ENCODE measurements around the gene SNX17. TPM values are rescaled to one million over a fixed set of nuclear protein-coding genes. Genes with fewer than 3 reads are reported as not detected.

Gene SNX17
- total and polyA plus RNA-seq, 2 of the 13 experiments (the other 11 are each of a cell fraction or from before 2014, with no cell fraction given) = 75.0 to 109 TPM

GRCh38 chr2:27409321-27410073 lies 39.1 kb downstream of the SNX17 start, which contains the start of gene PPM1G (continued):
- no peak for TF ChIP-seq CSRNP2 (CRISPR knock-in tag; conservative IDR thresholded peaks at IDR 0.05; ENCODE audit: low read depth)
- peak; percentile 81; the same call in 1 of the 2 replicates for TF ChIP-seq ZNF616 (CRISPR knock-in tag; IDR thresholded peaks at IDR 0.05; ENCODE audit: low read depth)
- TF ChIP-seq SIN3A (IDR thresholded peaks at IDR 0.05; ENCODE audit: borderline replicate concordance, low read depth, low read length) = peak; percentile 88
- peak; percentile 21; the same call in 1 of the 2 replicates for TF ChIP-seq FLYWCH1 (CRISPR knock-in tag; IDR thresholded peaks at IDR 0.05)
- TF ChIP-seq STAT6 (CRISPR knock-in tag; IDR thresholded peaks at IDR 0.05; ENCODE audit: borderline replicate concordance) = no peak
- peak; percentile 82 for TF ChIP-seq ZNF678 (CRISPR knock-in tag; IDR thresholded peaks at IDR 0.05)
- TF ChIP-seq FOXC1 (CRISPR knock-in tag; IDR thresholded peaks at IDR 0.05; ENCODE audit: borderline replicate concordance) = peak; percentile 88
- no peak for TF ChIP-seq GPBP1L1 (CRISPR knock-in tag; IDR thresholded peaks at IDR 0.05)
- no peak for TF ChIP-seq EED (CRISPR knock-in tag; IDR thresholded peaks at IDR 0.05)
- TF ChIP-seq E2F2 (CRISPR knock-in tag; IDR thresholded peaks at IDR 0.05; ENCODE audit: borderline replicate concordance) = no peak; the same call in 1 of the 2 replicates
- no peak for TF ChIP-seq ZNF841 (CRISPR knock-in tag; IDR thresholded peaks at IDR 0.05; ENCODE audit: borderline replicate concordance)
- peak; percentile 52; the same call in 1 of the 2 replicates for TF ChIP-seq TP53 (CRISPR knock-in tag; conservative IDR thresholded peaks at IDR 0.05)
- peak; percentile 88 for TF ChIP-seq ZSCAN20 (CRISPR knock-in tag; IDR thresholded peaks at IDR 0.05; ENCODE audit: borderline replicate concordance)
- TF ChIP-seq ZNF232 (CRISPR knock-in tag; IDR thresholded peaks at IDR 0.05; ENCODE audit: borderline replicate concordance) = peak; percentile 51; the same call in 1 of the 2 replicates
- TF ChIP-seq MIXL1 (CRISPR knock-in tag; IDR thresholded peaks at IDR 0.05) = peak; percentile 35; the same call in 1 of the 2 replicates
- TF ChIP-seq ZNF30 (CRISPR knock-in tag; IDR thresholded peaks at IDR 0.05) = no peak; the same call in none of the 2 replicates
- TF ChIP-seq ZNF543 (CRISPR knock-in tag; IDR thresholded peaks at IDR 0.05) = 0 out of 2 replicates have a peak, but pooled peaks have one; percentile 79
- TF ChIP-seq STAT5B (CRISPR knock-in tag; IDR thresholded peaks at IDR 0.05) = no peak
- no peak for TF ChIP-seq ZNF549 (CRISPR knock-in tag; IDR thresholded peaks at IDR 0.05)
- peak; percentile 90; the same call in 1 of the 2 replicates for TF ChIP-seq ZMAT3 (CRISPR knock-in tag; conservative IDR thresholded peaks at IDR 0.05)
- no peak for TF ChIP-seq THAP8 (CRISPR knock-in tag; IDR thresholded peaks at IDR 0.05; ENCODE audit: borderline replicate concordance)

Data from HepG2 (cell line).